ENCODE data around the gene PPEF1.

- no peak for TF ChIP-seq POLR2AphosphoS5 (IDR thresholded peaks at IDR 0.05)
- no peak for TF ChIP-seq REST (IDR thresholded peaks at IDR 0.05; ENCODE audit: borderline replicate concordance)
- no peak for TF ChIP-seq CTCF (IDR thresholded peaks at IDR 0.05; ENCODE audit: poor library complexity, severe bottlenecking)
- no peak for TF ChIP-seq RAD21 (conservative IDR thresholded peaks at IDR 0.05)
- no peak for TF ChIP-seq EZH2 (IDR thresholded peaks at IDR 0.05; ENCODE audit: borderline replicate concordance, insufficient read depth, low read length, poor library complexity, severe bottlenecking)
- TF ChIP-seq EP300 (conservative IDR thresholded peaks at IDR 0.05; ENCODE audit: poor library complexity, severe bottlenecking) = no peak
- TF ChIP-seq SMC3 (conservative IDR thresholded peaks at IDR 0.05; ENCODE audit: poor library complexity) = no peak
- TF ChIP-seq TAF1 (IDR thresholded peaks at IDR 0.05; ENCODE audit: low read depth) = no peak
- no peak for TF ChIP-seq MXI1 (conservative IDR thresholded peaks at IDR 0.05; ENCODE audit: poor library complexity, severe bottlenecking)
Observed at GRCh38 chrX:18714910-18715309, 7.5 kb downstream of the PPEF1 start.
